Measurements from ENCODE around the gene MRPL48. TPM values are rescaled to one million over a fixed set of nuclear protein-coding genes. Genes with fewer than 3 reads are reported as not detected.
A peak's percentile ranks its signal among the peaks of the same experiment; 100 is the strongest.
"Not testable (repeated sequence)": the region's sequence is repeated elsewhere in the genome, so short reads cannot be mapped to it uniquely, and the experiment has no call there.

MRPL48 gene
- total RNA-seq, 1 experiment from 2014 or later: 66.8 TPM

DNA sequence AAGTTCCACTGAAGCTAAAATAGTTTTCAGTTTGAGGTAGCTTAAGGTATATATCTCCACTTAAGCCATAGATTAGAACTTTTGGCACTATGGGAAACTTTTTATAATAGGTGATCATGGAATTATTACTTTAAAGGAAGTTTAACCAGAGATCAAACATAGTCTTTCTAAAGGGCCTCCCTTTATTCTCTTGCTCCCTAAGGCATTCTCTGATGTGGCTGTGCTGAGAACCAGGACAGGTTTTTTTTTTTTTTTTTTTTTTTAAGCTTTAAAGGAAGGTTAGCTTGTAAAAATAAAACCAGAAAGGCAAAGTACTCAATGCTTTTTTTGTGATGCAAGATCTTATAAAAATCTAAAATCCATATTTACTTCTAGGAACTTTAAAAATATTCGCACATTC is 2.9 kb upstream of the MRPL48 start:
- Histone ChIP-seq H3K27ac (ENCODE audit: low read depth, low read length) (no peak overlapping the region), H3K4me1 (ENCODE audit: control insufficient read depth in 1 of 2, insufficient read depth in 2 of 2, low read length in 2 of 2) (peaks cover 30 to 32% of the 10 kb centered on the region in 2 experiments), H3K79me2 (ENCODE audit: insufficient read depth, low read length) (peaks cover 12% of the 10 kb centered on the region), H2AFZ (ENCODE audit: low read depth, low read length, poor library complexity, severe bottlenecking) (no peak overlapping the region), H4K20me1 (ENCODE audit: insufficient read depth) (no peaks in the 10 kb centered on the region), H3K36me3 (ENCODE audit: control insufficient read depth in 1 of 2, insufficient read depth in 2 of 2, low read length in 2 of 2) (no peaks in the 10 kb centered on the region), H3K4me2 (ENCODE audit: low read length) (no peak overlapping the region), H3K9me2 (ENCODE audit: insufficient read depth) (no peaks in the 10 kb centered on the region), H3K4me3 (replicated peaks in 1 of 2; ENCODE audit: low read depth in 1 of 2, low read length in 2 of 2) (no peak overlapping the region), H3K9me3 (ENCODE audit: control insufficient read depth in 1 of 2, insufficient read depth in 1 of 2, low read depth in 1 of 2, low read length in 2 of 2) (no peaks in the 10 kb centered on the region), H3K27me3 (ENCODE audit: insufficient read depth, low read length) (no peaks in the 10 kb centered on the region), H3K9ac (ENCODE audit: low read length) (no peak overlapping the region)
- intact Hi-C loops (cut with micrococcal nuclease): loop anchor here (5.0 kb wide), 1 partner anchor 148 kb away; no protein-coding TSS in a partner anchor
- CTCF ChIA-PET: interaction anchor here (0.6 to 1.2 kb wide), 2 partner anchors 71 to 147 kb away, joined by 4 to 5 read pairs; no protein-coding TSS in a partner anchor
- RAD21 ChIA-PET (ENCODE audit: low non-redundant PET in 1 of 2, low total read pairs in 2 of 2, uncharacterized antibody in 2 of 2, unreplicated experiment in 2 of 2): no interaction called here
- POLR2A ChIA-PET: interaction anchor here (0.6 to 2.8 kb wide), 4 partner anchors 13 to 29 kb away, joined by 3 to 14 read pairs (median 3); partner anchors contain the start of gene RAB6A
- DNase-seq (ENCODE audit: low read depth, low spot score) (no peak), ATAC-seq (no peak)
- BruUV-seq (replicated peaks): TSS peak; percentile 45
- no peak for TF ChIP-seq EGR1 (IDR thresholded peaks at IDR 0.05; ENCODE audit: low read depth)
- no peak for TF ChIP-seq TCF7L2 (IDR thresholded peaks at IDR 0.05; ENCODE audit: borderline replicate concordance, extremely low read depth, insufficient read depth, insufficient read length)
- no peak for TF ChIP-seq POLR2AphosphoS5 (IDR thresholded peaks at IDR 0.05; ENCODE audit: low read depth, low read length)
- no peak for TF ChIP-seq ZNF274 (IDR thresholded peaks at IDR 0.05; ENCODE audit: low read depth, low read length)
- TF ChIP-seq CEBPB (IDR thresholded peaks at IDR 0.05; ENCODE audit: low read depth): no peak
- TF ChIP-seq, protein P1, sequence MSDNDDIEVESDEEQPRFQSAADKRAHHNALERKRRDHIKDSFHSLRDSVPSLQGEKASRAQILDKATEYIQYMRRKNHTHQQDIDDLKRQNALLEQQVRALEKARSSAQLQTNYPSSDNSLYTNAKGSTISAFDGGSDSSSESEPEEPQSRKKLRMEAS (IDR thresholded peaks at IDR 0.05): no peak
- no peak for TF ChIP-seq POLR2A (IDR thresholded peaks at IDR 0.05; ENCODE audit: borderline replicate concordance, extremely low read depth, insufficient read depth, insufficient read length)
- TF ChIP-seq, protein P2, sequence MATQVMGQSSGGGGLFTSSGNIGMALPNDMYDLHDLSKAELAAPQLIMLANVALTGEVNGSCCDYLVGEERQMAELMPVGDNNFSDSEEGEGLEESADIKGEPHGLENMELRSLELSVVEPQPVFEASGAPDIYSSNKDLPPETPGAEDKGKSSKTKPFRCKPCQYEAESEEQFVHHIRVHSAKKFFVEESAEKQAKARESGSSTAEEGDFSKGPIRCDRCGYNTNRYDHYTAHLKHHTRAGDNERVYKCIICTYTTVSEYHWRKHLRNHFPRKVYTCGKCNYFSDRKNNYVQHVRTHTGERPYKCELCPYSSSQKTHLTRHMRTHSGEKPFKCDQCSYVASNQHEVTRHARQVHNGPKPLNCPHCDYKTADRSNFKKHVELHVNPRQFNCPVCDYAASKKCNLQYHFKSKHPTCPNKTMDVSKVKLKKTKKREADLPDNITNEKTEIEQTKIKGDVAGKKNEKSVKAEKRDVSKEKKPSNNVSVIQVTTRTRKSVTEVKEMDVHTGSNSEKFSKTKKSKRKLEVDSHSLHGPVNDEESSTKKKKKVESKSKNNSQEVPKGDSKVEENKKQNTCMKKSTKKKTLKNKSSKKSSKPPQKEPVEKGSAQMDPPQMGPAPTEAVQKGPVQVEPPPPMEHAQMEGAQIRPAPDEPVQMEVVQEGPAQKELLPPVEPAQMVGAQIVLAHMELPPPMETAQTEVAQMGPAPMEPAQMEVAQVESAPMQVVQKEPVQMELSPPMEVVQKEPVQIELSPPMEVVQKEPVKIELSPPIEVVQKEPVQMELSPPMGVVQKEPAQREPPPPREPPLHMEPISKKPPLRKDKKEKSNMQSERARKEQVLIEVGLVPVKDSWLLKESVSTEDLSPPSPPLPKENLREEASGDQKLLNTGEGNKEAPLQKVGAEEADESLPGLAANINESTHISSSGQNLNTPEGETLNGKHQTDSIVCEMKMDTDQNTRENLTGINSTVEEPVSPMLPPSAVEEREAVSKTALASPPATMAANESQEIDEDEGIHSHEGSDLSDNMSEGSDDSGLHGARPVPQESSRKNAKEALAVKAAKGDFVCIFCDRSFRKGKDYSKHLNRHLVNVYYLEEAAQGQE (IDR thresholded peaks at IDR 0.05; ENCODE audit: low read depth): no peak

DNA sequence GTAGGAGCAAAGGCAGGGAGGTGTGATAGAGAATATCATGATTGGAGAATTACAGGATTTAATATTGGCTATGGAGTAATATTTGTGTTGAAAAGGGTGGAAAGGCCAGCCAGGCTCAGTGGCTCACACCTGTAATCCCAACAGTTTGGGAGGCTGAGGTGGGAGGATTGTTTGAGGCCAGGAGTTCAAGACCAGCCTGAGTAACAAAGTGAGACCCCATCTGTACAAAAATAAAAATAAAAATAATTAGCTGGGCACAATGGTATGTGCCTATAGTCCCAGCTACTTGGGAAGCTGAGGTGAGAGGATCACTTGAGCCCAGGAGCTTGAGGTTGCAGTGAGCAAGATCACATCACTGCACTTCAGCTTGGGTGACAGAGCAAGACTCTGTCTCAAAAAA is 2.2 kb upstream of the MRPL48 start:
- H3K9ac ChIP-seq (ENCODE audit: low read length); H2AFZ ChIP-seq (ENCODE audit: low read depth, low read length, poor library complexity, severe bottlenecking); H4K20me1 ChIP-seq (ENCODE audit: insufficient read depth); ATAC-seq; H3K9me2 ChIP-seq (ENCODE audit: insufficient read depth); BruUV-seq (replicated peaks); H3K27me3 ChIP-seq (ENCODE audit: insufficient read depth, low read length); H3K4me3 ChIP-seq (replicated peaks in 1 of 2; ENCODE audit: low read depth in 1 of 2, low read length in 2 of 2); DNase-seq (ENCODE audit: low read depth, low spot score); H3K36me3 ChIP-seq (ENCODE audit: control insufficient read depth in 1 of 2, insufficient read depth in 2 of 2, low read length in 2 of 2); H3K9me3 ChIP-seq (ENCODE audit: control insufficient read depth in 1 of 2, insufficient read depth in 1 of 2, low read depth in 1 of 2, low read length in 2 of 2); H3K27ac ChIP-seq (ENCODE audit: low read depth, low read length); H3K4me2 ChIP-seq (ENCODE audit: low read length): not testable (repeated sequence)
- Histone ChIP-seq H3K4me1 (ENCODE audit: control insufficient read depth in 1 of 2, insufficient read depth in 2 of 2, low read length in 2 of 2) (peaks cover 23 to 25% of the 10 kb centered on the region in 2 experiments), H3K79me2 (ENCODE audit: insufficient read depth, low read length) (peaks cover 14% of the 10 kb centered on the region)
- ChIA-PET CTCF (interaction anchor here (1.2 kb wide), 1 partner anchor 146 kb away, joined by 5 read pairs; no protein-coding TSS in a partner anchor), POLR2A (interaction anchor here (0.6 to 2.8 kb wide), 7 partner anchors 9 to 120 kb away, joined by 3 to 14 read pairs (median 3); partner anchors contain the start of gene RAB6A), RAD21 (ENCODE audit: low non-redundant PET in 1 of 2, low total read pairs in 2 of 2, uncharacterized antibody in 2 of 2, unreplicated experiment in 2 of 2) (interaction anchor here in 1 of 2 experiments (0.6 kb wide), 1 partner anchor 11 kb away, joined by 4 read pairs; no protein-coding TSS in a partner anchor)
- intact Hi-C loops (cut with micrococcal nuclease): loop anchor here (5.0 kb wide), 1 partner anchor 147 kb away; no protein-coding TSS in a partner anchor
